Measurements from ENCODE around the gene ADARB2. TPM values are rescaled to one million over a fixed set of nuclear protein-coding genes. Genes with fewer than 3 reads are reported as not detected.

The ADARB2 gene
- total and polyA plus RNA-seq, 2 experiments from 2014 or later, result not detected

DNA sequence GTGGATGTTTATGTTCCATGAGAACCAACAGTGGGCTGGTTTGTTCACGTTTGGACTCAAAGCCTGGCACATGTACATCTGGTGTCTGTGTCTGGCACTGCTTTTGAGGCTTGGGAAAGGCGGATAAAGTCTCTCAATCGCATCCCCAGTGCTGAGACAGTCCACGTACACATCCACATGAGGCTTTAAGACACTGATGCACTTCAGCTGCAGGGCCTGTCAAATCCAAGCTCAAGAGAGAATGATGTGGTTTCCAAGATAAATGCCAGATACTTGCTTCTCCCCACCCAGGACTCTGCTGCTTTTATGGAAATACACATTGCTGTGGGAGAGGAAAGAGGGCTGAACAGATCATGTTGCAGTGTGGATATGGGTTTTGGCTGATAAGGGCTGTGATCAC, 178.4 kb downstream of the ADARB2 start:
- no peaks in the 10 kb centered on the region for H3K9me3 ChIP-seq (ENCODE audit: low read depth)
- H3K36me3 ChIP-seq (ENCODE audit: low read depth), result no peaks in the 10 kb centered on the region
- no peak overlapping the region for H3K4me2 ChIP-seq (ENCODE audit: unreplicated experiment)
- H3K79me2 ChIP-seq (ENCODE audit: insufficient read depth), result no peaks in the 10 kb centered on the region
- TF ChIP-seq EZH2 (IDR thresholded peaks at IDR 0.05; ENCODE audit: insufficient read depth, poor library complexity, severe bottlenecking) (no peak), EZH2phosphoT487 (IDR thresholded peaks at IDR 0.05; ENCODE audit: insufficient read depth, low read depth) (no peak)
- H3K9ac ChIP-seq, result no peak overlapping the region
- in situ Hi-C loops (cut with MboI), result no loop called here
- H3F3A ChIP-seq (ENCODE audit: insufficient read depth), result no peaks in the 10 kb centered on the region
- no peak overlapping the region for H3K4me3 ChIP-seq
- WGBS, 2 experiments (ENCODE audit: low coverage in 1 of 2, low lambda C conversion rate in 2 of 2, missing lambda C conversion rate in 2 of 2), result 1 to 4% methylated on average over 4 of the region's 4 CpGs
- no peaks in the 10 kb centered on the region for H4K20me1 ChIP-seq (ENCODE audit: insufficient read depth)
- H3K4me1 ChIP-seq (ENCODE audit: insufficient read depth), result no peaks in the 10 kb centered on the region
- H3K27ac ChIP-seq, result no peak overlapping the region
- no peak for DNase-seq
- H3K9me2 ChIP-seq (ENCODE audit: insufficient read depth), result no peaks in the 10 kb centered on the region
- no peaks in the 10 kb centered on the region for H3K27me3 ChIP-seq (replicated peaks; ENCODE audit: insufficient read depth)
- H2AFZ ChIP-seq, result no peak overlapping the region

- Histone ChIP-seq H3K27me3 (replicated peaks; ENCODE audit: insufficient read depth) (no peaks in the 10 kb centered on the region), H3F3A (ENCODE audit: insufficient read depth) (no peaks in the 10 kb centered on the region), H3K9ac (no peak overlapping the region), H3K9me3 (ENCODE audit: low read depth) (no peaks in the 10 kb centered on the region), H3K4me1 (ENCODE audit: insufficient read depth) (no peaks in the 10 kb centered on the region), H4K20me1 (ENCODE audit: insufficient read depth) (no peaks in the 10 kb centered on the region), H3K79me2 (ENCODE audit: insufficient read depth) (no peaks in the 10 kb centered on the region), H3K36me3 (ENCODE audit: low read depth) (no peaks in the 10 kb centered on the region), H3K4me3 (no peak overlapping the region), H3K4me2 (ENCODE audit: unreplicated experiment) (no peak overlapping the region), H3K27ac (no peak overlapping the region), H2AFZ (no peak overlapping the region), H3K9me2 (ENCODE audit: insufficient read depth) (no peaks in the 10 kb centered on the region)
- no peak for DNase-seq
- 32 to 34% methylated on average over 13 of the region's 13 CpGs for WGBS, 2 experiments (ENCODE audit: low coverage in 1 of 2, low lambda C conversion rate in 2 of 2, missing lambda C conversion rate in 2 of 2)
- in situ Hi-C loops (cut with MboI), result no loop called here
- TF ChIP-seq EZH2 (IDR thresholded peaks at IDR 0.05; ENCODE audit: insufficient read depth, poor library complexity, severe bottlenecking), result no peak
- TF ChIP-seq EZH2phosphoT487 (IDR thresholded peaks at IDR 0.05; ENCODE audit: insufficient read depth, low read depth), result no peak
Measured at GRCh38 chr10:1557081-1557480, 180.2 kb downstream of the ADARB2 start.

DNA sequence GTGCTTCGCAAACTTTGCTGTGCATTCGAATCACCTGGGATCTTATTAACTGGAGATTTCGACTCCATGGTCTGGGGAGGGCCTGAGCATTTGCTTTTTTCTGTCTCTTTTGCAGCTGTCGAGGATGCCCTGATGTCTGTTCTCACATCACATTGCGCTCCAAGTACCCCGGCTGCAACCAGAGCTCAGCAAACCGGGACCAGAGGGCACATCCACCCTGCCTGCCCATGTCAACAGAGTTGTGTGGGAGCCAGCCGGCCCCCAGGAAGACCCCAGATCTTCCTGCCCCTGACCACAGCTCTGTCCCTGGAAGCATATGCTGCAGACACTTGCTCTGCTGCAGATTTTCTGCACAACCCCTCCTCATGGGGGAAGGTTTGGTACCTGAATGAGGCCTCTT, 180.8 kb downstream of the ADARB2 start:
- DNase-seq, result no peak
- Histone ChIP-seq H3K4me2 (ENCODE audit: unreplicated experiment) (no peak overlapping the region), H3K9ac (no peak overlapping the region), H3K4me1 (ENCODE audit: insufficient read depth) (no peaks in the 10 kb centered on the region), H3K27ac (no peak overlapping the region), H3K79me2 (ENCODE audit: insufficient read depth) (no peaks in the 10 kb centered on the region), H3K36me3 (ENCODE audit: low read depth) (no peaks in the 10 kb centered on the region), H3K27me3 (replicated peaks; ENCODE audit: insufficient read depth) (no peaks in the 10 kb centered on the region), H3K9me2 (ENCODE audit: insufficient read depth) (no peaks in the 10 kb centered on the region), H3F3A (ENCODE audit: insufficient read depth) (no peaks in the 10 kb centered on the region), H3K4me3 (no peak overlapping the region), H4K20me1 (ENCODE audit: insufficient read depth) (no peaks in the 10 kb centered on the region), H3K9me3 (ENCODE audit: low read depth) (no peaks in the 10 kb centered on the region), H2AFZ (no peak overlapping the region)
- WGBS, 2 experiments (ENCODE audit: low coverage in 1 of 2, low lambda C conversion rate in 2 of 2, missing lambda C conversion rate in 2 of 2), result 30 to 37% methylated on average over 8 of the region's 8 CpGs
- in situ Hi-C loops (cut with MboI), result no loop called here
- no peak for TF ChIP-seq EZH2phosphoT487 (IDR thresholded peaks at IDR 0.05; ENCODE audit: insufficient read depth, low read depth)
- no peak for TF ChIP-seq EZH2 (IDR thresholded peaks at IDR 0.05; ENCODE audit: insufficient read depth, poor library complexity, severe bottlenecking)

GRCh38 chr10:1553951-1554350, 183.4 kb downstream of the ADARB2 start:
- no peak overlapping the region for H3K27ac ChIP-seq
- 31 to 39% methylated on average over 7 of the region's 7 CpGs for WGBS, 2 experiments (ENCODE audit: low coverage in 1 of 2, low lambda C conversion rate in 2 of 2, missing lambda C conversion rate in 2 of 2)
- no peaks in the 10 kb centered on the region for H3K27me3 ChIP-seq (replicated peaks; ENCODE audit: insufficient read depth)
- no peaks in the 10 kb centered on the region for H3K79me2 ChIP-seq (ENCODE audit: insufficient read depth)
- H4K20me1 ChIP-seq (ENCODE audit: insufficient read depth), result no peaks in the 10 kb centered on the region
- no peaks in the 10 kb centered on the region for H3K36me3 ChIP-seq (ENCODE audit: low read depth)
- no peak overlapping the region for H3K9ac ChIP-seq
- no peak for DNase-seq
- H3K9me2 ChIP-seq (ENCODE audit: insufficient read depth), result no peaks in the 10 kb centered on the region
- TF ChIP-seq EZH2phosphoT487 (IDR thresholded peaks at IDR 0.05; ENCODE audit: insufficient read depth, low read depth), result no peak
- no peak for TF ChIP-seq EZH2 (IDR thresholded peaks at IDR 0.05; ENCODE audit: insufficient read depth, poor library complexity, severe bottlenecking)
- no peak overlapping the region for H3K4me2 ChIP-seq (ENCODE audit: unreplicated experiment)
- in situ Hi-C loops (cut with MboI), result no loop called here
- no peak overlapping the region for H2AFZ ChIP-seq
- no peaks in the 10 kb centered on the region for H3F3A ChIP-seq (ENCODE audit: insufficient read depth)
- H3K4me1 ChIP-seq (ENCODE audit: insufficient read depth), result no peaks in the 10 kb centered on the region
- H3K9me3 ChIP-seq (ENCODE audit: low read depth), result no peaks in the 10 kb centered on the region
- no peak overlapping the region for H3K4me3 ChIP-seq
